Ecto neural progenitor cell (in vitro differentiated cells): Measurements from ENCODE around the gene KIF2C.
"Not testable (repeated sequence)": the region's sequence is repeated elsewhere in the genome, so short reads cannot be mapped to it uniquely, and the experiment has no call there.

Experiments used
- DNase-seq: peaks from one replicate; pipeline ENCODE4 v3.0.0-alpha.2; 2018; ENCODE audit warnings: low spot score

The KIF2C gene

GRCh38 chr1:44719318-44719717 is 20.3 kb upstream of the KIF2C start:
- DNase-seq: no peak

GRCh38 chr1:44720281-44720680 is 19.4 kb upstream of the KIF2C start:
- DNase-seq: no peak

- DNase-seq: no peak
Observed at GRCh38 chr1:44721485-44722361, 17.9 kb upstream of the KIF2C start.

- DNase-seq: no peak
Observed at GRCh38 chr1:44723064-44723463, 16.6 kb upstream of the KIF2C start.

- no peak for DNase-seq
Observed at GRCh38 chr1:44723496-44724295, 15.9 kb upstream of the KIF2C start.

- DNase-seq: no peak
Observed at GRCh38 chr1:44724296-44724954, 15.2 kb upstream of the KIF2C start.

- no peak for DNase-seq
Observed at GRCh38 chr1:44724955-44725698, 14.5 kb upstream of the KIF2C start.

- peak; percentile 93 for DNase-seq
Observed at GRCh38 chr1:44730741-44731512, 8.7 kb upstream of the KIF2C start, which contains the start of gene RNU5D-1. TSS of gene RNU5D-1 (minus strand) at chr1:44731170.

GRCh38 chr1:44733365-44733764 is 6.3 kb upstream of the KIF2C start:
- no peak for DNase-seq

- DNase-seq: no peak
Observed at GRCh38 chr1:44733784-44734183, 5.9 kb upstream of the KIF2C start.

GRCh38 chr1:44735992-44736391 is 3.6 kb upstream of the KIF2C start:
- DNase-seq: no peak

- not testable (repeated sequence) for DNase-seq
Observed at GRCh38 chr1:44738953-44739306, 707 bp upstream of the KIF2C start.

GRCh38 chr1:44740179-44740617 is 561 bp downstream of the KIF2C start:
- no peak for DNase-seq

- no peak for DNase-seq
Observed at GRCh38 chr1:44743211-44743610, 3.6 kb downstream of the KIF2C start.

GRCh38 chr1:44747878-44748277 is 8.2 kb downstream of the KIF2C start:
- DNase-seq: no peak

GRCh38 chr1:44757420-44757819 is 17.8 kb downstream of the KIF2C start:
- no peak for DNase-seq

- DNase-seq: no peak
Observed at GRCh38 chr1:44759077-44759476, 19.4 kb downstream of the KIF2C start.

- no peak for DNase-seq
Observed at GRCh38 chr1:44760876-44761275, 21.2 kb downstream of the KIF2C start.

- not testable (repeated sequence) for DNase-seq
Observed at GRCh38 chr1:44766421-44766820, 26.8 kb downstream of the KIF2C start.

- DNase-seq: peak; percentile 95
Observed at GRCh38 chr1:44775078-44775929, 35.7 kb downstream of the KIF2C start, which contains the start of gene RPS8. TSS of gene RPS8 (plus strand) at chr1:44775540. CDS start at chr1:44775597, 57 bp downstream.
